Medulla oblongata (tissue), 1 donor: ENCODE results near the gene PROM2.
"Not testable (repeated sequence)": the region's sequence is repeated elsewhere in the genome, so short reads cannot be mapped to it uniquely, and the experiment has no call there.

Source experiments
- DNase-seq: peaks from one replicate; pipeline ENCODE4 v3.0.0-alpha.2; 2015; ENCODE audit errors: extremely low spot score

PROM2 gene, protein sequence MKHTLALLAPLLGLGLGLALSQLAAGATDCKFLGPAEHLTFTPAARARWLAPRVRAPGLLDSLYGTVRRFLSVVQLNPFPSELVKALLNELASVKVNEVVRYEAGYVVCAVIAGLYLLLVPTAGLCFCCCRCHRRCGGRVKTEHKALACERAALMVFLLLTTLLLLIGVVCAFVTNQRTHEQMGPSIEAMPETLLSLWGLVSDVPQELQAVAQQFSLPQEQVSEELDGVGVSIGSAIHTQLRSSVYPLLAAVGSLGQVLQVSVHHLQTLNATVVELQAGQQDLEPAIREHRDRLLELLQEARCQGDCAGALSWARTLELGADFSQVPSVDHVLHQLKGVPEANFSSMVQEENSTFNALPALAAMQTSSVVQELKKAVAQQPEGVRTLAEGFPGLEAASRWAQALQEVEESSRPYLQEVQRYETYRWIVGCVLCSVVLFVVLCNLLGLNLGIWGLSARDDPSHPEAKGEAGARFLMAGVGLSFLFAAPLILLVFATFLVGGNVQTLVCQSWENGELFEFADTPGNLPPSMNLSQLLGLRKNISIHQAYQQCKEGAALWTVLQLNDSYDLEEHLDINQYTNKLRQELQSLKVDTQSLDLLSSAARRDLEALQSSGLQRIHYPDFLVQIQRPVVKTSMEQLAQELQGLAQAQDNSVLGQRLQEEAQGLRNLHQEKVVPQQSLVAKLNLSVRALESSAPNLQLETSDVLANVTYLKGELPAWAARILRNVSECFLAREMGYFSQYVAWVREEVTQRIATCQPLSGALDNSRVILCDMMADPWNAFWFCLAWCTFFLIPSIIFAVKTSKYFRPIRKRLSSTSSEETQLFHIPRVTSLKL

DNA sequence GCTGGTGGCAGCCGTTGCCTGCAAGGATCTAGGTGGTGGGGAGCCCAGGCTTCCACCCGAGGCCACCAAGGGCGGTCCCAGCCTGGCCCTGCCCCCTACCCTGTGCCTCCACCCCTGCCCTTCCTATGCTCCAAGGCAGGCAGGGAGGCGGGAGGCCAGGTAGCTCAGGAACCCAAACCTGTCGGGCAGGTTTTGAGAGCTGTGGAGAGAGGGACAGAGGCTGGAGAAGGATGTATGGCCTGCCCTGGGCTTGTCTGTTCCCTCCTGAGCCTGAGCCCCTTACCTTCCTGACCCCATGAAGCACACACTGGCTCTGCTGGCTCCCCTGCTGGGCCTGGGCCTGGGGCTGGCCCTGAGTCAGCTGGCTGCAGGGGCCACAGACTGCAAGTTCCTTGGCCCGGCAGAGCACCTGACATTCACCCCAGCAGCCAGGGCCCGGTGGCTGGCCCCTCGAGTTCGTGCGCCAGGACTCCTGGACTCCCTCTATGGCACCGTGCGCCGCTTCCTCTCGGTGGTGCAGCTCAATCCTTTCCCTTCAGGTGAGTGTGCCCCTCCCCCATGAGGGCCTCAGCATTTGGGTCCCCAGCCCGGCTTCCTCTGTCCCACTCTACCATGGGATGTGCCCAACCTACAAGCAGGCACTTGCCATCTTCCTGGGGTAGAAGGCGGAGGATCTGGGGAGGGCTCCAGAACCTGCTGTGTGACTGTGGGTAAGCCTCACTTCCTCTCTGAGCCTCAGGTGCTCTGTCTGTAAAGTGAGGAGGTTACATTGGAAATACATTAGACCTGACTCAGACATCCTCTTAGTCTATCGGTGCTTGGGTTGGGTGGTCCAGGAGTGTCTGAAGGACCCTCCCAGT lies at the start of gene PROM2:
Gene PROM2, plus strand, starts transcription at position 159 of the 860 bp plus-strand sequence. Its CDS starts 137 bp downstream, at position 296.
- no peak for DNase-seq

- DNase-seq = no peak
These were observed 48.6 kb upstream of the PROM2 start for GRCh38 chr2:95225658-95226057.

DNA sequence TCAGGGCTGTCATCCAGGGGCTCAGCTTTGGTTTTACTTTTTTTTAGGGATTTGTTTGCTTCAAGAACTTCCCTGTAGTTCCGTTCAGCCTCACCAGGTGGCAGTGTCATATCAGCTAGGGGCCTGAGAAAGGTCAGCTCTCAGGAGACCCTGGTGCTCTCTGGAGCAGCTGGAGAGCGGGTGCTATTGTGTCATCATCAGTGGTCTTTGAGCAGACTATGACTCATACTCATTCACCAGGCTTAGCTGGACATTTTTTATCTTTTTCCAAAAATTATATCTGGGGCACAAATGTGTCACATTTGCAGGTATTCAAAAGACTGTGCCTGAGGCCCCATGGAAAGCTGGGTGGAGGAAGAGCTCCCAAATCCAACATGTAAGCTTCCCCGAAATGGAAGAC lies 42.5 kb upstream of the PROM2 start:
- DNase-seq = peak; percentile 81

- DNase-seq = no peak
These were observed 42.0 kb upstream of the PROM2 start for GRCh38 chr2:95232232-95232631.

DNA sequence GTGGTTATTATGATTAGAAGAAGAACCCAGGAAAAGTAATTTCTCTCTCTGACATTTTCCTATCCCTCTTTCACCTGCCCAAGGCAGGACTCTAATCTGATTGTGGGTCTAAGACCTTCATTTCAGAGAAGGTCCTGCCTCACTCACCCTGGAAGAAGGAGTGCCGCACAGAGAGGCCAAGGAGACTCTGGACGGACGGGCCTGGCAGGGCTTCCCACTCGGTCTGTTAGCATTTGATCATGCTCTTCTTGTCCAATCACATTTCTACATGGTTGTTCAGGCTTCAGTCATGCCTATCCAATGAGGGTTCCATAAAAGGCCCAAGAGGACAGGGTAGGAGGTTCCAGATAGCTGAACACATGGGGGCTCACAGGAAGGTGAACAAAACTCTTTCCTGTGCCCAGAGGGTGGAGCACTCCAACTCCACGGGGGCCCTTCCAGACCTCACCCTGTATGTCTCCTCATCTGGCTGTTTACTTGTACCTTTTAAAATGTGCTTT lies 39.9 kb upstream of the PROM2 start:
- DNase-seq = no peak

GRCh38 chr2:95234816-95235215 lies 39.4 kb upstream of the PROM2 start:
- no peak for DNase-seq

DNA sequence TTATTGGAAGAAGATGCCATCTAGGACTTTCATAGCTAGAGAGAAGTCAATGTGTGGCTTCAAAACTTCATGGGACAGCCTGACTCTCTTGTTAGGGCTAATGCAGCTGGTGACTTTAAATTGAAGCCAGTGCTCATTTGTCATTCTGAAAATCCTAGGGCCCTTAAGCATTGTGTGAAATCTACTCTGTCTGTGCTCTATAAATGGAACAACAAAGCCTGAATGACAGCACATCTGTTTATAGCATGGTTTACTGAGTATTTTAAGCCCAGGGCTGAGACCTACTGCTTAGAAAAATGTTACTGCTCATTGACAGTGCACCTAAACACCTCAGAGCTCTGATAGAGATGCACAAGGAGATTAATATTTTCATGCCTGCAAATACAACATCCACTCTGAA lies 36.1 kb upstream of the PROM2 start:
- DNase-seq = no peak

- no peak for DNase-seq
These were observed 34.2 kb upstream of the PROM2 start for GRCh38 chr2:95240091-95240490.

GRCh38 chr2:95240556-95240955 lies 33.7 kb upstream of the PROM2 start:
- no peak for DNase-seq

DNA sequence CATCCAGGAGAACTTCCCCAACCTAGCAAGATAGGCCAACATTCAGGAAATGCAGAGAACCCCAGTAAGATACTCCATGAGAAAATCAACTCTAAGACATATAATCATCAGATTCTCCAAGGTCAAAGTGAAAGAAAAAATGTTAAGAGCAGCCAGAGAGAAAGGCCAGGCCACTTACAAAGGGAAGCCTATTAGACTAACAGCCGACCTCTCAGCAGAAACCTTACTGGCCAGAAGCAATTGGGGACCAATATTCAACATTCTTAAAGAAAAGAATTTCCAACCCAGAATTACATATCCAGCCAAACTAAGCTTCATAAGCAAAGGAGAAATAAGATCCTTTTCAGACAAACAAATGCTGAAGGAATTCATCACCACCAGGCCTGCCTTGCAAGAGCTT lies 32.2 kb upstream of the PROM2 start:
- DNase-seq = not testable (repeated sequence)

DNA sequence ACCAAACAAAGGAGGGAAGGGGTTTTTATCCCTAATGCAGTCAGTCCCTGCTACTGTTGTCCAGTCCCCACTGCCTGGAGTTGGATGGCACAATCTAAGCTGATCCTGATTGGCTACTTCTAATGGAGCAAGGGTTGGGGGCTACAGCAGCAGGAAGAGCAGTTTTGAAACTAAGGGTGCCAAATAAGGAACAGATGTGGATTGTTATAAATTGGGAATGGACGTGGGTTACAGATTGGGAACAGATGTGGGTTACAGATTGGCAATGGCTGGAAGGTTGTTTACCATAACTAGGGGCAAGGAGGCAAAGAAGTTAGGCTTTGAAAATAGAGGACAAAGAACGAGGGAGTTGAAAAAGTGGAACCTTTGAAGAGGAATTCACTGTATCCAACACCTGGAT lies 16.0 kb upstream of the PROM2 start:
- no peak for DNase-seq

- no peak for DNase-seq
These were observed 13.9 kb upstream of the PROM2 start for GRCh38 chr2:95260028-95261023.

GRCh38 chr2:95261602-95262001 lies 12.6 kb upstream of the PROM2 start:
- no peak for DNase-seq

- no peak for DNase-seq
These were observed 11.2 kb upstream of the PROM2 start for GRCh38 chr2:95262896-95263542.

GRCh38 chr2:95264624-95265023 lies 9.6 kb upstream of the PROM2 start:
- DNase-seq = peak; percentile 43

GRCh38 chr2:95265182-95265581 lies 9.1 kb upstream of the PROM2 start:
- DNase-seq = no peak

GRCh38 chr2:95266781-95267430 lies 7.3 kb upstream of the PROM2 start:
- no peak for DNase-seq

GRCh38 chr2:95267458-95268210 lies 6.6 kb upstream of the PROM2 start:
- no peak for DNase-seq
